Fibroblast of mammary gland (primary cell): ENCODE results near the gene MEMO1.
"Not testable (repeated sequence)": the region's sequence is repeated elsewhere in the genome, so short reads cannot be mapped to it uniquely, and the experiment has no call there.

Source experiments
- DNase-seq: peaks from one replicate; pipeline ENCODE4 v3.0.0-alpha.2; 2010; ENCODE audit warnings: low read depth
- H3K4me3 ChIP-seq: 2 replicates; pipeline ENCODE4 v1.5.1; 2011; ENCODE audit warnings: low read depth, mild to moderate bottlenecking, low read length, moderate library complexity; ENCODE audit not compliant: control insufficient read depth
- TF ChIP-seq, protein P1 (sequence below): conservative IDR thresholded peaks from 2 replicates; pipeline ENCODE4 v1.5.1; 2011; ENCODE audit warnings: low read depth, low read length, inconsistent platforms; ENCODE audit not compliant: control insufficient read depth, insufficient read depth

MEMO1 gene

DNA sequence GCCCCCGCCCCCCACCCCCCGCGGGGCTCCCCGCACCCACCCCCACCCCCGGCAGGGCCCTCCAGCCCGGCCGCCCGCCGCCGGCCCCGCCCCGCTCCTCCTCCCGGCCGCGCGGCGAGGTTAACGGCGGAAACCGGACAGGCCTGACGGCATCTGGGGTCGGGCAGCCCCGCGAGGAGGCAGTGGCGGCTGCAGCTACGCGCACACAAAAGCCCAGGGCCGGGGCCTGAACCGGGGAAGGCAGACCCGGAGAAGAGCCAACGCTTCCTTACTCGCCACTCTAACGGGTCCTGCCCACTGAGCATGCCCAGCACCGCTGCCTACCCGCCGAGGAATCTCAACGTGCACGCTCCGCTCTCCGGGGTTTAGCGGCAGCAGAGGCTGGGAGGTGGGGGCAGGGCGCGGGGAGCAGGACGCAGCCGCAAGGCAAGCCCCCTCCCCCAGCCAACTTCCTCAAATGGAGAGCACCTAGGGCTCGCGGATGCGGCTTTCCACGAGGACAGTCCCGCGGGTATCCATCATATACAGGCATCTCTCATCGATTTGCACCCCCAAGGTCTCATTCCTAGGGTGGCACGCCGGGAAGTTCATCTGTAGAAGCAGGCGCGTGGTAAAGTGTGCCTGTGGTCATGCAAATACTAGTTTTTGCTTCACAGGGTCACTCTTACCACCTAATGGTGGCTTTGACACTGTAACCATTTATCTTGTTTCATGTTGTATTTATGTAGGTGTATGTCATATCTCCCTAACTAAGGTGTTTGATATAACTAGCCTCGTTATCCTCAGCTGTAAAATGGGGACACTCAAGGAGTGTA, at the start of gene MEMO1:
Gene MEMO1, minus strand, starts transcription at position 339 of the 815 bp plus-strand sequence. CDS start 761 bp downstream, outside the sequence.
- DNase-seq = peak; percentile 87
- TF ChIP-seq, protein P1, sequence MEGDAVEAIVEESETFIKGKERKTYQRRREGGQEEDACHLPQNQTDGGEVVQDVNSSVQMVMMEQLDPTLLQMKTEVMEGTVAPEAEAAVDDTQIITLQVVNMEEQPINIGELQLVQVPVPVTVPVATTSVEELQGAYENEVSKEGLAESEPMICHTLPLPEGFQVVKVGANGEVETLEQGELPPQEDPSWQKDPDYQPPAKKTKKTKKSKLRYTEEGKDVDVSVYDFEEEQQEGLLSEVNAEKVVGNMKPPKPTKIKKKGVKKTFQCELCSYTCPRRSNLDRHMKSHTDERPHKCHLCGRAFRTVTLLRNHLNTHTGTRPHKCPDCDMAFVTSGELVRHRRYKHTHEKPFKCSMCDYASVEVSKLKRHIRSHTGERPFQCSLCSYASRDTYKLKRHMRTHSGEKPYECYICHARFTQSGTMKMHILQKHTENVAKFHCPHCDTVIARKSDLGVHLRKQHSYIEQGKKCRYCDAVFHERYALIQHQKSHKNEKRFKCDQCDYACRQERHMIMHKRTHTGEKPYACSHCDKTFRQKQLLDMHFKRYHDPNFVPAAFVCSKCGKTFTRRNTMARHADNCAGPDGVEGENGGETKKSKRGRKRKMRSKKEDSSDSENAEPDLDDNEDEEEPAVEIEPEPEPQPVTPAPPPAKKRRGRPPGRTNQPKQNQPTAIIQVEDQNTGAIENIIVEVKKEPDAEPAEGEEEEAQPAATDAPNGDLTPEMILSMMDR = no peak
- peak within 1 kb of the TSS; percentile 84 for H3K4me3 ChIP-seq

DNA sequence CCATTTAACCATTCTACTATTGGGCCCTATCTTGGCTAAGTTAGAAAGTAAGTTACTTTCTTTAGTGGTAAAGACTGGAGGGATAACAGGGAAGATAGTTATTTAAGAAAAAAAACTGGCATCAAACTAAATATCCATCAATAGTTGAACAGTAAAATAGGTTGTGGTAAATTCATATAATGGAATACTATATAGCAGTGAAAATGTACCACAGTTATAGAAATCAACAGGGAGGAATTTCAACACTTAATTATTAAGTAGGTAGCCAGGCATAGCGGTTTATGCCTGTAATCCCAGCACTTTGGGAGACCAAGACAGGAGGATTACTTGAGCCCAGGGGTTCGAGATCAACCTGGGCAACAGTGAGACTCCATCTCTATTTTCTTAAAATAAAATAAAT, 49.5 kb upstream of the MEMO1 start:
- H3K4me3 ChIP-seq = no peak overlapping the region
- DNase-seq = no peak
- TF ChIP-seq, protein P1 = no peak

DNA sequence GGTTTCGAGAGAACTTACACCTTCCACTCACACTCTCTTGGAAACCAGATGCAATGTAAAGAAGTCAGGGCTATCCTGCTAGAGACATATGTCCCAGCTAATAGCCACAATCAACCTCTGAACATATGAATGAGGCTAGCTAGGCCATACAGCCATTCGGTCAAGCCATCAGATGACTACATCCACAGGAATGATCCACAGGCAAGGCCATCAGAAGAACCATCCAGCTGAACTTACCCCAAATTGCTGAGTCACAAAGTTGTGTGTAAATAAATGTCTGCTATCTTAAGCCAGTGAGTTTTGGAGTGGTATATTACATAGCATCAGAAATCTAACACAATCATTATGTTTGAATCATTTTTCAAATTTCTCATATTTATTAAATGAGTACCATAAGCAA, 47.3 kb upstream of the MEMO1 start:
- H3K4me3 ChIP-seq = no peak overlapping the region
- TF ChIP-seq, protein P1 = no peak
- peak; percentile 51 for DNase-seq

DNA sequence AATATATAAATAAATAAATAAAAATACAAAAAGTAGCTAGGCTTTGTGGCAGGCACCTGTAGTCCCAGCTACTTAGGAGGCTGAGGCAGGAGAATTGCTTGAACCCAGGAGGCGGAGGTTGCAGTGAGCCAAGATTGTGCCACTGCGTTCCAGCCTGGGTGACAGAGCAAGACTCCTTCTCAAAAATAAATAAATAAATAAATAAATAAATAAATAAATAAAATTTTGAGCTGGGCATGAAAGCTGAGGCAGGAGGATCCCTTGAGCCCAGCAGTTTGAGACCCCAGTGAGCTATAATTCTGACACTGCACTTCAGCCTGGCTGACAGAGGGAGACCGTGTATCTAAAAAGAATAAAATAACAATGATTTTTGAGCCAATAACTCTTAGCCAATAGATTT, 43.8 kb upstream of the MEMO1 start:
- not testable (repeated sequence) for H3K4me3 ChIP-seq, DNase-seq

DNA sequence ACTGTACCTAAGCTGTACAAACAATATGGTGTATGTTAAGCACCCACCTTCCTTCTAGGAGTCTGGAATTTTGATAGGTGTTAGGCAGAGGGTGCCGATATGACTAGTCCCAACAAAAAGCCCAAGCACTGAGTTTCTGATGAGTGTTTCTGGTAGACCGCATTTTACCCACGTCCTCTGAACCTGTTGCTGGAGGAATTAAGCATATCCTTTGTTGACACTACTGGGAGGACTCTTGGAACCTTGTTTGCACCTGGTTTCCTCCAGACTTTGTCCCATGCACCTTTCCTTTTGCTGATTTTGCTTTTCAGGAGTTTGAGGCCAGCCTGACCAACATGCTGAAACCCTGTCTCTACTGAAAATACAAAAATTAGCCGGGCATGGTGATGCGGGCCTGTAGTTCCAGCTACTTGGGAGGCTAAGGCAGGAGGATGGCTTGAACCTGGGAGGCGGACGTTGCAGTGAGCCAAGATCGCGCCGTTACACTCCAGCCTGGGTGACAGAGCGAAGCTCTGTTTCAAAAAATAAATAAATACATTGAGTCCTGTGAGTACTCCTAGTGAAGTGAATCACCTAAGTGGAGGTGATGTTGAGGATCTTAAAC, 41.1 kb upstream of the MEMO1 start:
- H3K4me3 ChIP-seq = no peak overlapping the region
- TF ChIP-seq, protein P1 = no peak
- no peak for DNase-seq

DNA sequence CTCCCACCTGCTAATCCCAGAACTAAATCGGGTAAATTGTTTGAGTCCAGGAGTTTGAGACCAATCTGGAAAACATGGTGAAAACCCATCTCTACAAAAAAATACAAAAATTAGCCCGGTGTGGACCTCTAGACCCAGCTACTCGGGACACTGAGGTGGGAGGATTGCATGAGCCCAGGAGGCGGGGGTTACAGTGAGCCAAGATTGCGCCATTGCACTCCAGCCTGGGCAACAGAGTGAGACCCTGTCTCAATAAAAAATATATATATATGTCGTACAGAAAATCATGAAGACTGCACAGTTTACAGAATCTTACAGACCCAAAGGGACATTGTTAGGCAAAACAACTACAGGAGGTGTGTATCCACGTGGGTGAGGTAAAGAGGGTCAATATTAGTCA, 32.8 kb upstream of the MEMO1 start:
- TF ChIP-seq, protein P1 = no peak
- H3K4me3 ChIP-seq = no peak overlapping the region
- no peak for DNase-seq

DNA sequence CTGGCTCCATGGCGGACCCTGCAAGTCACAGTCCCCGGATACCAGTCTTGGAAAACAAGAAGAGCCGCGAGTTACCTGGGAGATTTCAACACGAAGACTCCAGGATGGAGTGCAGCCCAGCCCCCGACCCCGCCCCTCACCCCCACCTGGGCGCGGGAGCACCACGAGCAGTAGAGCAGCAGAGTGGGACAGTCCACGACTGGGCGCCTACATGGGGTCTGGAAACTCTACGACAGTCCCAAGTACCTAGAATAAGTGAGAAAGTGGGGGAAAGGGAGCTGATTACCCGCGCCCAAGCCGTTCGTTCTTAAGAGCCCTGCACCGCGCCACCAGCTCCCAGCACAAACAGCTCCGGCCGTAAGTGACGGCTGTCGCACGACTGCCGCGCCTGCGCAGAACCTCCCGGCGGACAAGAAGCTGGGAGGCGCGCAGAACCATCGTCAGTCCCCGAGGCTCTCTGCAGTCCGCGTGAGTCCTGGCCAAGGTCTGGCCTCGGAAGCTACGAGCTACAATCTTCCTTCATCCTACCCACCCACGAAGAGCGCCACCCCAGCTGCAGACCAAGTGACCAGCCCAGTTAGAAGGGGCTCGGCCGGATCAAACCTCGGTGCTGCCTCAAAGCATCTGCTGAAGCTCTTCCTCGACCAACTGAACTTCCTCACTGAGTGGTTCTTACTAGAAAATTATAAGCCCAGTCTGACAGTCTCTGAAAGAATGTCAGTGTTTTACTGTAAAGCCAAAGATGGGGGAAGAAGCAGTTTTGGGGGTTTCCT, 28.8 kb upstream of the MEMO1 start, which contains the start of gene DPY30:
Gene DPY30, minus strand, starts transcription at position 359 of the 773 bp plus-strand sequence. Its CDS starts 349 bp downstream, at position 10.
- TF ChIP-seq, protein P1 = no peak
- H3K4me3 ChIP-seq = peak within 1 kb of the TSS; percentile 95
- peak; percentile 92 for DNase-seq

DNA sequence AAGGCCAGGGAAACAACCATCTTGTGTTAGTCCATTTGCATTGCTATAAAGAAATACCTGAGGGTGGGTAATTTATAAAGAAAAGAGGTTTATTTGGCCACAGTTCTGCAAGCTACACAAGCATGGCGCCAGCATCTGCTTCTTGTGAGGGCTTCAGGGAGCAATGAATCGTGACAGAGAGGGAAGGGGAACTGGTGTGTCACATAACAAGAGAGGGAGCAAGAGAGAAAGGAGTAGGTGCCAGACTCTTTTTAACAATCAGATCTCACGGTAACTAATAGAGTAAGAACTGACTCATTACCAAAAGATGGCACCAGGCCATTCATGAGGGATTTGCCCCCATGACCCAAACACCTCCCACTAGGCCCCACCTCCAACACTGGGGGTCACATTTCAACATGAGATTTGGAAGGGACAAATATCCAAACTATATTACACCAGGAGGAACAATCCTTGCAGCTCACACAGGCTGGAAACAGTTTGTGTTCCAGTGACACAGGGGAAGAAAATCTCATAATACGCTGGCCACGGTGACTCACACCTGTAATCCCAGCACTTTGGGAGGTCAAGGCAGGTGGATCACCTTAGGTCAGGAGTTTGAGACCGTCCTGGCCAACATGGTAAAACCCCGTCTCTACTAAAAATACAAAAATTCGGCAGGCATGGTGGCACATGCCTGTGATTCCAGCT, 23.5 kb upstream of the MEMO1 start:
- DNase-seq = peak; percentile 66
- H3K4me3 ChIP-seq = not testable (repeated sequence)

DNA sequence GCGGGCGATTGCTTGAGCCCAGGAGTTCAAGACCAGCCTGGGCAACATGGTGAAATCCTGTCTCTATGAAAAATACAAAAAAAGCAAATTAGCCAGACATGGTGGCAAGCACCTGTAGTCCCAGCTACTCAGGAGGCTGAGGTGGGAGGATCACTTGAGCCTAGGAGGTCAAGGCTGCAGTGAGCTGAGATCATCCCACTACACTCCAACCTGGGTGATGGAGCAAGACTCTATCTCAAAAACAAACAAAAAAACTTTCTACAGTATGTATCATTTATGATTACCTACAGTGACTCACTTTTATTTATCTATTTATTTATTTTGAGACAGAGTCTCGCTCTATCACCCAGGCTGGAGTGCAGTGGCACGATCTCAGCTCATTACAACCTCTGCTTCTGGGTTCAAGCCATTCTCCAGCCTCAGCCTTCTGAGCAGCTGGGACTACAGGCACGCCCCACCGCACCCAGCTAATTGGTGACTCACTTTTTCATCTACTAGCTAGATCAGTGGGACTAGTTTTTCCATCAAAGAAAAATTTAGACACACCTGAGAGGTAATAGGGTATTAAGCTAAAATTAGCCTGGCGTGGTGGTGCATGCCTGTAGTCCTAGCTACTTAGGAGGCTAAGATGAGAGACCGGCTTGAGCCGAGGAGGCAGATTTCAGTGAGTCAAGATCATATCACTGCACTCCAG, 8.1 kb upstream of the MEMO1 start:
- not testable (repeated sequence) for H3K4me3 ChIP-seq, DNase-seq
